H9 (cell line): ENCODE measurements around the gene LETMD1. TPM values are rescaled to one million over a fixed set of nuclear protein-coding genes. Genes with fewer than 3 reads are reported as not detected.
A peak's percentile ranks its signal among the peaks of the same experiment; 100 is the strongest.

ENCODE experiments used
- DNase-seq: peaks from one replicate; pipeline ENCODE4 v3.0.0-alpha.2; 2017
- H2AFZ ChIP-seq: one replicate; pipeline ENCODE4 v1.6.1; 2013; ENCODE audit warnings: mild to moderate bottlenecking, low read length, control low read depth, moderate library complexity
- H2AK5ac ChIP-seq: 2 replicates; pipeline ENCODE4 v1.6.1; 2013; ENCODE audit warnings: low read length, control low read depth, mixed read lengths; ENCODE audit not compliant: insufficient read length
- H2BK120ac ChIP-seq: one replicate; pipeline ENCODE4 v1.6.1; 2013; ENCODE audit warnings: low read depth, mild to moderate bottlenecking, low read length, control low read depth, inconsistent platforms; ENCODE audit not compliant: poor library complexity, severe bottlenecking
- H2BK12ac ChIP-seq: 2 replicates; pipeline ENCODE4 v1.6.1; 2013; ENCODE audit warnings: low read length, control low read depth, mixed read lengths, low read depth; ENCODE audit not compliant: insufficient read length
- H2BK15ac ChIP-seq: 2 replicates; pipeline ENCODE4 v1.6.1; 2013; ENCODE audit warnings: low read depth, low read length, control low read depth
- H2BK20ac ChIP-seq: one replicate; pipeline ENCODE4 v1.6.1; 2013; ENCODE audit warnings: low read depth, mild to moderate bottlenecking, low read length, control low read depth, inconsistent platforms; ENCODE audit not compliant: poor library complexity, severe bottlenecking
- H2BK5ac ChIP-seq: 2 replicates; pipeline ENCODE4 v1.6.1; 2013; ENCODE audit warnings: low read length, control low read depth, mixed read lengths; ENCODE audit not compliant: insufficient read length
- H3K14ac ChIP-seq: 2 replicates; pipeline ENCODE4 v1.6.1; 2013; ENCODE audit warnings: low read length, control low read depth; ENCODE audit not compliant: insufficient read depth
- H3K18ac ChIP-seq: 2 replicates; pipeline ENCODE4 v1.6.1; 2013; ENCODE audit warnings: low read depth, mild to moderate bottlenecking, mixed read lengths, low read length, control low read depth; ENCODE audit not compliant: insufficient read length
- H3K23ac ChIP-seq: 2 replicates; pipeline ENCODE4 v1.6.1; 2013; ENCODE audit warnings: low read length, control low read depth, mixed read lengths, low read depth; ENCODE audit not compliant: insufficient read length
- H3K23me2 ChIP-seq: 2 replicates; pipeline ENCODE4 v1.6.1; 2013; ENCODE audit warnings: low read depth, mild to moderate bottlenecking, mixed read lengths, low read length, control low read depth; ENCODE audit not compliant: insufficient read length, poor library complexity, severe bottlenecking
- H3K27ac ChIP-seq: 2 replicates; pipeline ENCODE4 v1.5.1; 2013; ENCODE audit warnings: low read length, control low read depth, mixed read lengths, low read depth; ENCODE audit not compliant: insufficient read length
- H3K27me3 ChIP-seq: 2 replicates; pipeline ENCODE4 v1.6.1; 2013; ENCODE audit warnings: low read length, control low read depth, inconsistent platforms; ENCODE audit not compliant: insufficient read depth
- H3K4ac ChIP-seq: 2 replicates; pipeline ENCODE4 v1.6.1; 2013; ENCODE audit warnings: low read depth, mild to moderate bottlenecking, control low read depth, inconsistent platforms, low read length, moderate library complexity
- H3K4me1 ChIP-seq: 2 replicates; pipeline ENCODE4 v1.6.1; 2013; ENCODE audit warnings: low read length, control low read depth, inconsistent platforms; ENCODE audit not compliant: insufficient read depth
- H3K4me2 ChIP-seq: 2 replicates; pipeline ENCODE4 v1.6.1; 2013; ENCODE audit warnings: low read length, control low read depth, mixed read lengths; ENCODE audit not compliant: insufficient read length, insufficient read depth
- H3K56ac ChIP-seq: 2 replicates; pipeline ENCODE4 v1.6.1; 2013; ENCODE audit warnings: low read depth, mild to moderate bottlenecking, mixed read lengths, low read length, control low read depth; ENCODE audit not compliant: insufficient read length
- H3K79me1 ChIP-seq: 2 replicates; pipeline ENCODE4 v1.6.1; 2013; ENCODE audit warnings: low read depth, mild to moderate bottlenecking, moderate library complexity, low read length, control low read depth, inconsistent platforms; ENCODE audit not compliant: insufficient read depth, poor library complexity, severe bottlenecking
- H3K79me2 ChIP-seq: 2 replicates; pipeline ENCODE4 v1.6.1; 2013; ENCODE audit warnings: low read length, control low read depth, inconsistent platforms; ENCODE audit not compliant: insufficient read depth
- H3K9ac ChIP-seq: 2 replicates; pipeline ENCODE4 v1.6.1; 2013; ENCODE audit warnings: low read length, control low read depth, mixed read lengths; ENCODE audit not compliant: insufficient read length; ENCODE audit errors: extremely low read depth
- H3K9me3 ChIP-seq: one replicate; pipeline ENCODE4 v1.6.1; 2013; ENCODE audit warnings: low read depth, low read length, inconsistent platforms; ENCODE audit not compliant: control insufficient read depth
- H3T11ph ChIP-seq: one replicate; pipeline ENCODE4 v1.6.1; 2013; ENCODE audit warnings: mild to moderate bottlenecking, low read length, control low read depth, inconsistent platforms
- H4K20me1 ChIP-seq: one replicate; pipeline ENCODE4 v1.6.1; 2013; ENCODE audit not compliant: control insufficient read depth, insufficient read length, insufficient read depth
- H4K5ac ChIP-seq: 2 replicates; pipeline ENCODE4 v1.6.1; 2013; ENCODE audit warnings: low read depth, mild to moderate bottlenecking, mixed read lengths, low read length, control low read depth; ENCODE audit not compliant: insufficient read length
- H4K8ac ChIP-seq: replicated peaks from 2 replicates; pipeline ENCODE4 v1.6.1; 2013; ENCODE audit warnings: low read length, control low read depth, mixed read lengths, low read depth; ENCODE audit not compliant: insufficient read length
- H4K91ac ChIP-seq: 2 replicates; pipeline ENCODE4 v1.6.1; 2013; ENCODE audit warnings: low read depth, mild to moderate bottlenecking, moderate library complexity, mixed read lengths, low read length, control low read depth; ENCODE audit not compliant: insufficient read length
- H3K27ac Mint-ChIP-seq, 3 experiments: 2 replicates in 2 of 3; 3 replicates in 1 of 3; pipeline ENCODE4 v1.8.0; 2020 to 2021; ENCODE audit warnings: mixed read lengths in 3 of 3, mild to moderate bottlenecking in 1 of 3, moderate library complexity in 1 of 3
- H3K27me3 Mint-ChIP-seq: 2 replicates; pipeline ENCODE4 v1.8.0; 2021; ENCODE audit warnings: low read depth, mild to moderate bottlenecking, moderate library complexity, mixed read lengths
- H3K36me3 Mint-ChIP-seq, 3 experiments: 2 replicates in 2 of 3; 3 replicates in 1 of 3; pipeline ENCODE4 v1.8.0; 2020 to 2021; ENCODE audit warnings: low read depth in 3 of 3, mixed read lengths in 3 of 3; ENCODE audit not compliant: insufficient read depth in 1 of 3
- H3K4me1 Mint-ChIP-seq, 2 experiments: 2 replicates each; pipeline ENCODE4 v1.8.0; 2020; ENCODE audit warnings: mixed read lengths in 2 of 2
- H3K4me3 Mint-ChIP-seq, 2 experiments: 2 replicates in 1 of 2; 3 replicates in 1 of 2; pipeline ENCODE4 v1.8.0; 2020 to 2021; ENCODE audit warnings: mild to moderate bottlenecking in 2 of 2, mixed read lengths in 2 of 2, moderate library complexity in 1 of 2
- H3K9me3 Mint-ChIP-seq, 2 experiments: 2 replicates in 1 of 2; 3 replicates in 1 of 2; pipeline ENCODE4 v1.8.0; 2020; ENCODE audit warnings: mild to moderate bottlenecking in 2 of 2, mixed read lengths in 2 of 2, moderate library complexity in 1 of 2
- WGBS: extraction: QIAGEN DNeasy Blood & Tissue Kit; methylation state at CpG from one replicate; pipeline ENCODE4 v1.1.7; 2013; ENCODE audit warnings: missing lambda C conversion rate, low lambda C conversion rate, mixed read lengths; ENCODE audit not compliant: insufficient read length; ENCODE audit errors: extremely low coverage; 5-methylcytosine and 5-hydroxymethylcytosine counted together
- total RNA-seq: library from RNA; stranded (reverse); gene quantifications from 2 replicates; pipeline ENCODE4 v1.2.1, GENCODE V29; 2021
- TF ChIP-seq, protein P1 (sequence below): fragments of 200-600 bp; sonication (generic); conservative IDR thresholded peaks from 3 replicates; pipeline ENCODE4 v1.8.0; 2021; ENCODE audit warnings: antibody characterized with exemption, mild to moderate bottlenecking

The LETMD1 gene
- total RNA-seq, 1 experiment from 2014 or later = 34.9 TPM

DNA sequence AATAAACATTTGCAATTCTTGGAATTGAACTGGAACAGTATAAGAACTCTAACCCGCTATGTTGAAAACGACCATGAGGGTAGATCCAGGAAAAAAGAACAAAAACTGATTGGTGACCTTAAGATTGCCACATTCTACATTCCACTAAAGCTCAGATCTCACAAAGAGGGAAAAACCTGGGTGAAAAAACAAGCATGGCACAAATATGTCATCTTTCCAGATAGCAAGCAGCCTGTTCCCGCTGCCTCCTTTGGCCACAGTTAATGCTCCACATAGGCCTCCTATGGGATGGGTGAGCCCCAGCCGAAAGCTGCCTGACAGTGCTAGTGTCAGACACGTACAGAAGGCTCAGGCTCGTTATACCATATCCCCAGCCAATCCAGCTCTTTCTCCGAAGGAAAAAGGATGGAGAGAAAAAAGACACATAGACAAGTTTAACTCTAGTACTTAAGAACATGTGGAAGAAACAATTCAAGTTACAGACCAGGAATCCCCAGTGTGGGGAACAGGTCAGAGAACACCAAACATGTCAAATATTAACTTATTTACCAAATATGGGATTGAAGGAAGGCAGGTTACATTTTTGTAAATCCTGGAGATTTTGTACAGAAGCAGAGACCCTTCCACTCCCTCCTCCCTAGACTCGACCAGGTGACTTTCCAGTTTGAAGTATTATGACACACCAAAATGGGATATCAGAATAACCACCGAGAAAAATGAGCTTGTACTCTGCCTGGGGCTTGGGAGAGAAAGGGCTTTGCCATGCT is 14.7 kb downstream of the LETMD1 start:
- H3K27me3 Mint-ChIP-seq = no peaks in the 10 kb centered on the region
- WGBS = no CpG with 5 or more reads among the region's 9 CpGs
- H3K9me3 Mint-ChIP-seq = no peaks in the 10 kb centered on the region
- no peak overlapping the region for H3K4ac ChIP-seq
- no peak overlapping the region for H3K4me3 Mint-ChIP-seq
- no peak overlapping the region for H3T11ph ChIP-seq
- H3K4me1 Mint-ChIP-seq = no peaks in the 10 kb centered on the region
- TF ChIP-seq, protein P1, sequence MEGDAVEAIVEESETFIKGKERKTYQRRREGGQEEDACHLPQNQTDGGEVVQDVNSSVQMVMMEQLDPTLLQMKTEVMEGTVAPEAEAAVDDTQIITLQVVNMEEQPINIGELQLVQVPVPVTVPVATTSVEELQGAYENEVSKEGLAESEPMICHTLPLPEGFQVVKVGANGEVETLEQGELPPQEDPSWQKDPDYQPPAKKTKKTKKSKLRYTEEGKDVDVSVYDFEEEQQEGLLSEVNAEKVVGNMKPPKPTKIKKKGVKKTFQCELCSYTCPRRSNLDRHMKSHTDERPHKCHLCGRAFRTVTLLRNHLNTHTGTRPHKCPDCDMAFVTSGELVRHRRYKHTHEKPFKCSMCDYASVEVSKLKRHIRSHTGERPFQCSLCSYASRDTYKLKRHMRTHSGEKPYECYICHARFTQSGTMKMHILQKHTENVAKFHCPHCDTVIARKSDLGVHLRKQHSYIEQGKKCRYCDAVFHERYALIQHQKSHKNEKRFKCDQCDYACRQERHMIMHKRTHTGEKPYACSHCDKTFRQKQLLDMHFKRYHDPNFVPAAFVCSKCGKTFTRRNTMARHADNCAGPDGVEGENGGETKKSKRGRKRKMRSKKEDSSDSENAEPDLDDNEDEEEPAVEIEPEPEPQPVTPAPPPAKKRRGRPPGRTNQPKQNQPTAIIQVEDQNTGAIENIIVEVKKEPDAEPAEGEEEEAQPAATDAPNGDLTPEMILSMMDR = no peak
- no peak overlapping the region for H3K18ac ChIP-seq
- no peaks in the 10 kb centered on the region for H3K23me2 ChIP-seq
- H4K5ac ChIP-seq = no peak overlapping the region
- DNase-seq = no peak
- no peak overlapping the region for H3K23ac ChIP-seq
- no peak overlapping the region for H3K9ac ChIP-seq
- H2BK12ac ChIP-seq = no peak overlapping the region
- H2AFZ ChIP-seq = no peak overlapping the region
- no peaks in the 10 kb centered on the region for H3K79me2 ChIP-seq
- H3K79me1 ChIP-seq = no peaks in the 10 kb centered on the region
- H3K4me1 ChIP-seq = no peaks in the 10 kb centered on the region
- no peak overlapping the region for H2BK120ac ChIP-seq
- H3K9me3 ChIP-seq = no peaks in the 10 kb centered on the region
- no peak overlapping the region for H3K27ac ChIP-seq
- H4K91ac ChIP-seq = no peak overlapping the region
- H2BK5ac ChIP-seq = no peak overlapping the region
- H3K4me2 ChIP-seq = no peak overlapping the region
- no peaks in the 10 kb centered on the region for H3K27me3 ChIP-seq
- no peak overlapping the region for H4K8ac ChIP-seq
- H3K14ac ChIP-seq = no peak overlapping the region
- peak overlapping the region in 1 of 3 experiments; percentile 64; a peak in 1 of 7 replicates for H3K27ac Mint-ChIP-seq
- H2BK20ac ChIP-seq = no peak overlapping the region
- H3K36me3 Mint-ChIP-seq = peaks cover 24 to 89% (median 78%) of the 10 kb centered on the region in 3 experiments; a peak in 6 of 7 replicates
- H2BK15ac ChIP-seq = no peak overlapping the region
- H3K56ac ChIP-seq = no peak overlapping the region
- no peak overlapping the region for H2AK5ac ChIP-seq
- no peaks in the 10 kb centered on the region for H4K20me1 ChIP-seq
